Tibial nerve (tissue), 4 donors: Measurements from ENCODE around the gene IBA57. TPM values are rescaled to one million over a fixed set of nuclear protein-coding genes. Genes with fewer than 3 reads are reported as not detected.

Experiments used
- DNase-seq, 2 donors: peaks; one replicate each; pipeline ENCODE4 v3.0.0-alpha.2; 2019; ENCODE audit warnings: low spot score in 2 of 2
- H3K27ac ChIP-seq, 4 donors: fragments of 200-600 bp; sonication (generic) in 3 of 4; one replicate each; pipeline ENCODE4 v1.5.1; 2017 to 2019; ENCODE audit warnings: mild to moderate bottlenecking in 1 of 4
- H3K27me3 ChIP-seq, 2 donors: fragments of 200-600 bp; sonication (generic) in 1 of 2; one replicate each; pipeline versions ENCODE4 v1.5.1 to v1.6.0; 2017 to 2019
- H3K36me3 ChIP-seq, 3 donors: fragments of 200-600 bp; sonication (generic); one replicate each; pipeline ENCODE4 v1.5.1; 2018 to 2019
- H3K4me1 ChIP-seq, 4 donors: fragments of 200-600 bp; sonication (generic) in 3 of 4; one replicate each; pipeline ENCODE4 v1.5.1; 2017 to 2019
- H3K4me3 ChIP-seq, 4 donors: fragments of 200-600 bp; sonication (generic) in 3 of 4; one replicate each; pipeline ENCODE4 v1.5.1; 2017 to 2019; ENCODE audit warnings: mild to moderate bottlenecking in 1 of 4, moderate library complexity in 1 of 4
- H3K9me3 ChIP-seq, 4 donors: fragments of 200-600 bp; sonication (generic) in 3 of 4; one replicate each; pipeline ENCODE4 v1.5.1; 2017 to 2019
- CTCF ChIP-seq, 5 experiments: fragments of 200-600 bp in 3 of 5; fragments of 450-650 bp in 2 of 5; sonication (generic) in 3 of 5; IDR thresholded peaks; one replicate each; pipeline ENCODE4 v1.5.1; 2016 to 2019; ENCODE audit warnings: antibody characterized with exemption in 5 of 5, mild to moderate bottlenecking in 3 of 5, moderate library complexity in 2 of 5
- EP300 ChIP-seq, 2 donors: sonication (generic); formaldehyde crosslinking; IDR thresholded peaks; one replicate each; pipeline ENCODE4 v1.6.1; 2017; ENCODE audit warnings: antibody characterized with exemption in 2 of 2, mild to moderate bottlenecking in 1 of 2
- POLR2A ChIP-seq, 2 donors: fragments of 450-650 bp; IDR thresholded peaks; one replicate each; pipeline ENCODE4 v1.6.1; 2017; ENCODE audit warnings: antibody characterized with exemption in 2 of 2, mild to moderate bottlenecking in 2 of 2, moderate library complexity in 2 of 2
- WGBS, 2 donors: methylation state at CpG; one replicate each; pipeline ENCODE4 v1.1.5; 2018; 5-methylcytosine and 5-hydroxymethylcytosine counted together
- total RNA-seq, 4 donors: library from RNA; depleted of rRNA; stranded (reverse); fragments of >200 nt; gene quantifications; one replicate each; pipeline ENCODE4 v1.1.0, GENCODE V29; 2016

The IBA57 gene
- total RNA-seq, 4 donors from 2014 or later, result 5.5 to 17.8 (median 9.2) TPM

- H3K27me3 ChIP-seq, result no peaks in the 10 kb centered on the region
- peaks cover 0 to 31% (median 0%) of the 10 kb centered on the region in 3 donors for H3K36me3 ChIP-seq
- H3K4me1 ChIP-seq, result peaks cover 0 to 17% (median 0%) of the 10 kb centered on the region in 4 donors
- no peak overlapping the region for H3K27ac ChIP-seq
- TF ChIP-seq EP300 (IDR thresholded peaks at IDR 0.05) (no peak), CTCF (IDR thresholded peaks at IDR 0.05) (no peak), POLR2A (IDR thresholded peaks at IDR 0.05) (no peak)
- no peaks in the 10 kb centered on the region for H3K9me3 ChIP-seq
- WGBS, 2 donors, result 87 to 95% methylated on average over 40 to 49 of the region's 52 CpGs
- no peak overlapping the region for H3K4me3 ChIP-seq
- no peak for DNase-seq
Measured at GRCh38 chr1:228174482-228175315, 9.1 kb downstream of the IBA57 start.

- TF ChIP-seq POLR2A (IDR thresholded peaks at IDR 0.05) (no peak), EP300 (IDR thresholded peaks at IDR 0.05) (no peak), CTCF (IDR thresholded peaks at IDR 0.05) (no peak)
- Histone ChIP-seq H3K4me3 (no peak overlapping the region), H3K27ac (peak overlapping the region in 1 of 4 donors; percentile 24), H3K4me1 (peaks cover 0 to 17% (median 0%) of the 10 kb centered on the region in 4 donors), H3K27me3 (no peaks in the 10 kb centered on the region), H3K36me3 (peaks cover 0 to 31% (median 0%) of the 10 kb centered on the region in 3 donors), H3K9me3 (no peaks in the 10 kb centered on the region)
- WGBS, 2 donors, result 92 to 93% methylated on average over 13 to 17 of the region's 18 CpGs
- no peak for DNase-seq
Measured at GRCh38 chr1:228175316-228176023, 9.9 kb downstream of the IBA57 start.

GRCh38 chr1:228176024-228176395, 10.4 kb downstream of the IBA57 start:
- peak overlapping the region in 1 of 4 donors; percentile 24 for H3K27ac ChIP-seq
- no peaks in the 10 kb centered on the region for H3K27me3 ChIP-seq
- H3K4me1 ChIP-seq, result peaks cover 0 to 17% (median 0%) of the 10 kb centered on the region in 4 donors
- no peak for DNase-seq
- peaks cover 0 to 31% (median 0%) of the 10 kb centered on the region in 3 donors for H3K36me3 ChIP-seq
- WGBS, 2 donors, result 91 to 94% methylated on average over 3 to 4 of the region's 4 CpGs
- H3K4me3 ChIP-seq, result no peak overlapping the region
- TF ChIP-seq EP300 (IDR thresholded peaks at IDR 0.05), result no peak
- no peaks in the 10 kb centered on the region for H3K9me3 ChIP-seq

GRCh38 chr1:228176461-228177182, 11.0 kb downstream of the IBA57 start:
- TF ChIP-seq EP300 (IDR thresholded peaks at IDR 0.05) (no peak), CTCF (IDR thresholded peaks at IDR 0.05) (no peak), POLR2A (IDR thresholded peaks at IDR 0.05) (no peak)
- Histone ChIP-seq H3K27me3 (no peaks in the 10 kb centered on the region), H3K36me3 (peaks cover 0 to 31% (median 0%) of the 10 kb centered on the region in 3 donors), H3K9me3 (no peaks in the 10 kb centered on the region), H3K4me1 (peaks cover 0 to 17% (median 0%) of the 10 kb centered on the region in 4 donors), H3K27ac (peak overlapping the region in 1 of 4 donors; percentile 24), H3K4me3 (no peak overlapping the region)
- 80 to 84% methylated on average over 15 to 18 of the region's 19 CpGs for WGBS, 2 donors
- DNase-seq, result no peak

GRCh38 chr1:228177183-228177475, 11.5 kb downstream of the IBA57 start:
- 88 to 90% methylated on average over 5 of the region's 5 CpGs for WGBS, 2 donors

More at GRCh38 chr1:228177183-228177475, 11.5 kb downstream of the IBA57 start:
- Histone ChIP-seq H3K36me3 (peaks cover 0 to 35% (median 0%) of the 10 kb centered on the region in 3 donors), H3K27me3 (no peaks in the 10 kb centered on the region), H3K4me3 (no peak overlapping the region), H3K4me1 (peaks cover 0 to 17% (median 0%) of the 10 kb centered on the region in 4 donors), H3K27ac (no peak overlapping the region), H3K9me3 (no peaks in the 10 kb centered on the region)
- TF ChIP-seq CTCF (IDR thresholded peaks at IDR 0.05) (no peak), POLR2A (IDR thresholded peaks at IDR 0.05) (no peak), EP300 (IDR thresholded peaks at IDR 0.05) (no peak)
- no peak for DNase-seq
